Common myeloid progenitor, CD34-positive (primary cell): ENCODE data around the gene CTNNA2.
"Not testable (repeated sequence)": the region's sequence is repeated elsewhere in the genome, so short reads cannot be mapped to it uniquely, and the experiment has no call there.

Source experiments
- CTCF ChIA-PET: fragments of 350-600 bp; sonication (Branson Sonifier 250); formaldehyde crosslinking; loops from one replicate; lab custom pipeline; 2021; ENCODE audit warnings: antibody characterized with exemption; lab: Charles Lee
- POLR2A ChIA-PET: fragments of 350-600 bp; sonication (Branson Sonifier 250); formaldehyde crosslinking; loops from one replicate; lab custom pipeline; 2021; ENCODE audit warnings: antibody characterized with exemption; lab: Charles Lee
- DNase-seq, 3 donors: peaks; one replicate each; pipeline versions ENCODE4 v3.0.0 to v3.0.0-alpha.2; 2013
- H3K27ac ChIP-seq, 2 experiments: 1 replicate in 1 of 2; 2 replicates in 1 of 2; pipeline ENCODE4 v1.7.0; 2013; ENCODE audit warnings: inconsistent platforms in 2 of 2, low read length in 2 of 2, mild to moderate bottlenecking in 2 of 2, low read depth in 1 of 2, moderate library complexity in 1 of 2; ENCODE audit not compliant: severe bottlenecking in 2 of 2, insufficient read depth in 1 of 2, poor library complexity in 1 of 2
- H3K27me3 ChIP-seq, 5 experiments: replicated peaks in 2 of 5; 1 replicate in 3 of 5; 2 replicates in 2 of 5; pipeline versions ENCODE4 v1.6.1 to v1.7.0; 2013; ENCODE audit warnings: low read length in 4 of 5, mild to moderate bottlenecking in 2 of 5, moderate library complexity in 2 of 5, inconsistent platforms in 1 of 5; ENCODE audit not compliant: insufficient read depth in 5 of 5, control insufficient read depth in 4 of 5
- H3K36me3 ChIP-seq, 4 experiments: 1 replicate in 2 of 4; 2 replicates in 2 of 4; pipeline versions ENCODE4 v1.6.1 to v1.7.0; 2013; ENCODE audit warnings: low read length in 3 of 4, control low read depth in 1 of 4, mild to moderate bottlenecking in 1 of 4; ENCODE audit not compliant: control insufficient read depth in 4 of 4, insufficient read depth in 4 of 4
- H3K4me1 ChIP-seq, 4 experiments: 1 replicate in 3 of 4; 2 replicates in 1 of 4; pipeline versions ENCODE4 v1.6.1 to v1.7.1; 2013; ENCODE audit warnings: low read length in 3 of 4, mild to moderate bottlenecking in 3 of 4, control low read depth in 1 of 4, inconsistent platforms in 1 of 4, moderate library complexity in 1 of 4; ENCODE audit not compliant: control insufficient read depth in 4 of 4, insufficient read depth in 4 of 4; ENCODE audit errors: control extremely low read depth in 1 of 4
- H3K4me3 ChIP-seq, 7 experiments: 1 replicate in 4 of 7; 2 replicates in 3 of 7; pipeline versions ENCODE4 v1.5.1 to v1.7.0; 2013; ENCODE audit warnings: mild to moderate bottlenecking in 7 of 7, low read length in 6 of 7, moderate library complexity in 6 of 7, inconsistent platforms in 2 of 7, low read depth in 2 of 7, control low read depth in 1 of 7; ENCODE audit not compliant: insufficient read depth in 4 of 7, control insufficient read depth in 1 of 7; ENCODE audit errors: extremely low read depth in 1 of 7
- H3K9me3 ChIP-seq, 5 experiments: 1 replicate in 4 of 5; 2 replicates in 1 of 5; pipeline versions ENCODE4 v1.6.1 to v1.7.1; 2013; ENCODE audit warnings: low read length in 4 of 5, mild to moderate bottlenecking in 2 of 5, inconsistent platforms in 1 of 5, low read depth in 1 of 5, moderate library complexity in 1 of 5; ENCODE audit not compliant: control insufficient read depth in 4 of 5, insufficient read depth in 2 of 5; ENCODE audit errors: control extremely low read depth in 1 of 5
- WGBS: methylation state at CpG from one replicate; pipeline ENCODE4 v1.1.5; 2013; ENCODE audit not compliant: insufficient coverage; 5-methylcytosine and 5-hydroxymethylcytosine counted together

Gene CTNNA2

DNA sequence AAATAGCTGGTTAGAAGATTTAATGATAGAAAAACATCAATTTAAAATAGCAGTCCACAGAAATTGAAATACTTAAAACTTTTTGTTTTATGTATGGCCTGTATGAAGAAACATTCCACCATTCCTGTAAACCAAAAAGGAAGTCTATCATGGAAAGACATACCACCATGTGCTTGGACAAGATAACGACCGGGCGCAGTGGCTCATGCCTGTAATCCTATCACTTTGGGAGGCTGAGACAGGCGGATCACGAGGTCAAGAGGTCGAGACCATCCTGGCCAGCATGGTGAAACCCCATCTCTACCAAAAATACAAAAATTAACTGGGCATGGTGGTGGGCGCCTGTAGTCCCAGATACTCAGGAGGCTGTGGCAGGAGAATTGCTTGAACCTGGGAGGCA, 519.8 kb downstream of the CTNNA2 start:
- H3K9me3 ChIP-seq, POLR2A ChIA-PET, DNase-seq, H3K4me3 ChIP-seq, H3K36me3 ChIP-seq, H3K27ac ChIP-seq, H3K4me1 ChIP-seq: not testable (repeated sequence)
- CTCF ChIA-PET = interaction anchor here (0.6 kb wide), 1 partner anchor 27 kb away, joined by 4 read pairs; no protein-coding TSS in a partner anchor
- peaks cover 0 to 28% (median 0%) of the 10 kb centered on the region in 5 experiments for H3K27me3 ChIP-seq
- 93% methylated on average over 7 of the region's 7 CpGs for WGBS

DNA sequence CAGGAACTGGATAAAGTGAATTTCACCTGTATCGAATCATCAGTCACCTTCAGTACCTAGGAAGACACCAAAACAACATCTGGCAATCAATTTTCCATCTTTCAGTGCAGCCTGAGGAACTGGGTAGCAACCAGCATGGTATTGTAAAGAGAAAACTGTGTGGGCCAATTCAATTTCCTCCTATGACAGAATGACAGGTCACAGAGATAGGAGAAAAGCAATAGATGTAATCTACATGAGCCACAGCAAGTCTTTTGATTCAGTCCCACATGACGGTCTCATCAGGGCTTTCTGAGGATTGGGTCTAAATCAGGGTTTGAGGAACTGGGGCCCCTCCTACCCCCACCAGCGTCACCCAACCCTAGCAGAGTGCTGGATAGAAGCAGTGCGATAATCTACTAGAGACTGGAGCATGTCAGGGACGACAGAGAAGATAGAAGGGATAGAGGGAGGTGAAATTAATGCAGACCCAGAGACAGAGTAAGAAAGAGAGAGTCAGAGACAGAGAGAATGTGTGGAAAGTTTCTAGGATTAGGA, 523.0 kb downstream of the CTNNA2 start:
- no peak overlapping the region for H3K4me3 ChIP-seq
- peaks cover 0 to 35% (median 5%) of the 10 kb centered on the region in 5 experiments for H3K27me3 ChIP-seq
- H3K27ac ChIP-seq = no peak overlapping the region
- no peaks in the 10 kb centered on the region for H3K9me3 ChIP-seq
- POLR2A ChIA-PET = no interaction called here
- no peak for DNase-seq
- H3K4me1 ChIP-seq = no peaks in the 10 kb centered on the region
- H3K36me3 ChIP-seq = no peaks in the 10 kb centered on the region
- CTCF ChIA-PET = interaction anchor here (1.0 kb wide), 1 partner anchor 45 kb away, joined by 3 read pairs; no protein-coding TSS in a partner anchor
- WGBS = 83% methylated on average over 2 of the region's 5 CpGs

DNA sequence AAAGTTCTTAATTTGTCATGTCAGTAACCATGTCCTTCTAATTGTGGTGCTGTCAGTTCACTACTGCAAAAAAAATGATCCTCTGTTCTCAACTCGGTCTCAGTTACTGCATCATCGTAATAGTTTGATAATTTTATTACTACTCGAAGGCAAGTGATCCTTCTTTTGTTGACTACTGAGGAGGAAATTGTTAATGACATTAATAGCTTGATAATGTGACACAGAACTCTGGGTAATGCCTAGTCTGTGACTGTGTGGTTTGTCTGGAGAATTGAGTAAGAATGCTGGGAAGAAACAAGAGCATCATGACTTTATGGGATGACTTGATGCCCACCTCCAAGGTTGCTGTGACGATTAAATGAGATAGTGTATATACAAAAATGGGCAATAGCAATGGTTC, 524.5 kb downstream of the CTNNA2 start:
- H3K4me3 ChIP-seq = no peak overlapping the region
- CTCF ChIA-PET = interaction anchor here (0.7 to 1.4 kb wide), 3 partner anchors 12 to 208 kb away, joined by 3 read pairs; no protein-coding TSS in a partner anchor
- 92% methylated on average over 3 of the region's 4 CpGs for WGBS

DNA sequence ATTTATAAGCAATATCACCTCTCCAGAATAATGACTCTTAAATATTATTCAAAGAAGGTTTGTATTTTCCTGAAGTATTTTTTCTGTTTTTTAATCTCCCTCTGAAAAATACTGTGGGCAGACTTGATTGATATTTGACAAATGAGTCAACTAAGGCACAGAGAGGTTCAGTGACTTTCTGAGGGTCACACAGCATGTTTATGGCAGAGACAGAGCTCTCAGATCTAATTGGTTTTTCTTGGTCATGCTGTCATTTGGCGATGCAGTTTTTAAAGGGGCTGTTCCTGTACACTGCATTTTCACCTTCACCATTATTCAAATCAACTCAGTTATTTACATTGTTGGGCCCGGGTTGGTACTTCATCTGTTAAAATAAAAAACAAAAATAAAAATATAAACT, 527.4 kb downstream of the CTNNA2 start:
- no peak overlapping the region for H3K27ac ChIP-seq
- DNase-seq = no peak
- no peaks in the 10 kb centered on the region for H3K36me3 ChIP-seq
- WGBS = 100% methylated on average over 1 of the region's 2 CpGs
- ChIA-PET POLR2A (no interaction called here), CTCF (interaction anchor here (1.7 kb wide), 1 partner anchor 10 kb away, joined by 4 read pairs; no protein-coding TSS in a partner anchor)
- H3K4me1 ChIP-seq = no peaks in the 10 kb centered on the region
- H3K9me3 ChIP-seq = no peaks in the 10 kb centered on the region
- H3K27me3 ChIP-seq = peaks cover 0 to 44% (median 5%) of the 10 kb centered on the region in 5 experiments
- H3K4me3 ChIP-seq = no peak overlapping the region

More for the DNA sequence above, 524.5 kb downstream of the CTNNA2 start:
- Histone ChIP-seq H3K9me3 (no peaks in the 10 kb centered on the region), H3K4me1 (no peaks in the 10 kb centered on the region), H3K36me3 (no peaks in the 10 kb centered on the region), H3K27me3 (peaks cover 0 to 35% (median 5%) of the 10 kb centered on the region in 5 experiments), H3K27ac (no peak overlapping the region)
- DNase-seq = no peak
- POLR2A ChIA-PET = no interaction called here

DNA sequence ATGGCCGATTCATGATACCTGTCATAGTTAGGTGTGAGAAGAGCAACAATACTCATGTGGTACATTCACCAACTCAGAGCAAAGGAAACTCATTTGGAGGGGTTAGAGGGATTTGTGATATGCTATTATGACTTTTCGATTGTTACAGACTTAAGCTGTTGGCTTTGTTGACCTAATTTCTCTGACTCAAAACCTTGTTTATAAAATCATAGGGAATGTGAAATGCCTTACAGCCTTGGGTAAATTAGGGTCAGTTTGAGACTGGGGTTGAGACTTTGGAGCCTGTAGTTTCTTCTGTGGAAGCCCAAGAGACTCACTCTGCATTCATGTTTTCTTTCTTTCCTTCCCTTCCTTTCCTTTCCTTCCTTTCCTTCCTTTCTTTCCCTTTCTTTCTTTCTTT, 529.8 kb downstream of the CTNNA2 start:
- DNase-seq = no peak
- H3K27ac ChIP-seq = no peak overlapping the region
- ChIA-PET POLR2A (no interaction called here), CTCF (no interaction called here)
- H3K4me3 ChIP-seq = no peak overlapping the region
- H3K27me3 ChIP-seq = peaks cover 0 to 38% (median 7%) of the 10 kb centered on the region in 5 experiments
- no peaks in the 10 kb centered on the region for H3K36me3 ChIP-seq
- no peaks in the 10 kb centered on the region for H3K9me3 ChIP-seq
- WGBS = 100% methylated on average over 1 of the region's 2 CpGs
- H3K4me1 ChIP-seq = no peaks in the 10 kb centered on the region

DNA sequence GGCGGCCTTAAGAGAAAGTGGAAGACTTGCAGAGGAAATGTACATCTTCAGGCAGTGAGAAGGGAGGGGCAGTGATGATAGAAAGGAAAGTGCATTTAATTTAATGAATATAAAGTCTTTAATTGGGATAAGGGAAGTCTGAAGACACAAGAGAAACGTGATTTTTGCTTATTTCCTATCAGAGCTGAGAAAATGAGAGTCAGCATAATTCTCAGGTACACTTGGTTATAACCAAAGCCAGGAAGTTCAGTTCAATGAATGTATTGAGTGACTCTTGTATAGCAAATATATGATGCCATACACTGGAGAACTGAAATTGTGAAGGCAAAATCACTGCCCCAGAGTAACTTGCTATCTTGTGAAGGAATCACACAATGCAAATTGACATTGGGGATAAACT, 535.4 kb downstream of the CTNNA2 start:
- Histone ChIP-seq H3K4me3 (no peak overlapping the region), H3K9me3 (no peaks in the 10 kb centered on the region), H3K4me1 (peaks cover 0 to 13% (median 11%) of the 10 kb centered on the region in 4 experiments), H3K27me3 (peaks cover 0 to 47% (median 12%) of the 10 kb centered on the region in 5 experiments), H3K27ac (no peak overlapping the region), H3K36me3 (no peaks in the 10 kb centered on the region)
- CTCF ChIA-PET = no interaction called here
- DNase-seq = no peak
- 100% methylated on average over 2 of the region's 2 CpGs for WGBS
- POLR2A ChIA-PET = interaction anchor here (0.5 kb wide), 1 partner anchor 29 kb away, joined by 3 read pairs; no protein-coding TSS in a partner anchor

DNA sequence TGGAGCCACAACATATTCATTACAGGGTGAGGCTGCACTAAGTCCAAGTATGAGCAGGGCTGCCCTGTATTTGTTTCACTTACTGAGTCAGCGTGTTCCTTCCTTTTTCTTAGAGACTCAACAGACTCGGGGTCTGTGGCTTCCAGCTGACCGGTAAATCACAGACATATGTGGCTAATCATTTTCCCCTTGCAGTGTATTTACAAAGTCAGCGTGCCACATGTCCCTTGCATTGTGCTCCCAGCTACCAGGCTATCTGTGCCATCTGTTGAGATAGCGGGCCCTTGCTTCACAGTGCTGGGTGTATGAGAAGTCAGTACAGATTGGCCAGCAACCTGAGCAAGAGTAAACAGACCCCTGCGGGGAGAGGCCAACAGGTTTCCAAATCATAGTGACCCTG, 537.4 kb downstream of the CTNNA2 start:
- peaks cover 0 to 56% (median 14%) of the 10 kb centered on the region in 5 experiments for H3K27me3 ChIP-seq
- no peaks in the 10 kb centered on the region for H3K9me3 ChIP-seq
- CTCF ChIA-PET = interaction anchor here (0.7 to 1.4 kb wide), 3 partner anchors 17 to 62 kb away, joined by 3 read pairs; no protein-coding TSS in a partner anchor
- DNase-seq = peak; percentile 47 to 93 (median 88)
- no peak overlapping the region for H3K4me3 ChIP-seq
- no peaks in the 10 kb centered on the region for H3K36me3 ChIP-seq
- 5% methylated on average over 6 of the region's 6 CpGs for WGBS
- H3K27ac ChIP-seq = no peak overlapping the region
- peaks cover 0 to 13% (median 11%) of the 10 kb centered on the region in 4 experiments for H3K4me1 ChIP-seq
- POLR2A ChIA-PET = interaction anchor here (0.7 kb wide), 1 partner anchor 35 kb away, joined by 3 read pairs; no protein-coding TSS in a partner anchor
